ENCODE results near the gene LIN52.

- TF ChIP-seq, protein P1, sequence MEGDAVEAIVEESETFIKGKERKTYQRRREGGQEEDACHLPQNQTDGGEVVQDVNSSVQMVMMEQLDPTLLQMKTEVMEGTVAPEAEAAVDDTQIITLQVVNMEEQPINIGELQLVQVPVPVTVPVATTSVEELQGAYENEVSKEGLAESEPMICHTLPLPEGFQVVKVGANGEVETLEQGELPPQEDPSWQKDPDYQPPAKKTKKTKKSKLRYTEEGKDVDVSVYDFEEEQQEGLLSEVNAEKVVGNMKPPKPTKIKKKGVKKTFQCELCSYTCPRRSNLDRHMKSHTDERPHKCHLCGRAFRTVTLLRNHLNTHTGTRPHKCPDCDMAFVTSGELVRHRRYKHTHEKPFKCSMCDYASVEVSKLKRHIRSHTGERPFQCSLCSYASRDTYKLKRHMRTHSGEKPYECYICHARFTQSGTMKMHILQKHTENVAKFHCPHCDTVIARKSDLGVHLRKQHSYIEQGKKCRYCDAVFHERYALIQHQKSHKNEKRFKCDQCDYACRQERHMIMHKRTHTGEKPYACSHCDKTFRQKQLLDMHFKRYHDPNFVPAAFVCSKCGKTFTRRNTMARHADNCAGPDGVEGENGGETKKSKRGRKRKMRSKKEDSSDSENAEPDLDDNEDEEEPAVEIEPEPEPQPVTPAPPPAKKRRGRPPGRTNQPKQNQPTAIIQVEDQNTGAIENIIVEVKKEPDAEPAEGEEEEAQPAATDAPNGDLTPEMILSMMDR (IDR thresholded peaks at IDR 0.05; ENCODE audit: low read depth, low read length, missing input control): no peak
- no peak for TF ChIP-seq RAD21 (IDR thresholded peaks at IDR 0.05)
These were observed 36.5 kb upstream of the LIN52 start for GRCh38 chr14:74048281-74048680.

Measured in liver (tissue), 3 donors.